Right lobe of liver (tissue), 6 donors: ENCODE results near the gene OSBPL9. TPM values are rescaled to one million over a fixed set of nuclear protein-coding genes. Genes with fewer than 3 reads are reported as not detected.

Experiments used
- ATAC-seq, 4 donors: fragments of 200-7000 bp; cut with Tn5 transposase; one replicate each; pipeline ENCODE4 v1.9.1; 2020; ENCODE audit warnings: mild to moderate bottlenecking in 4 of 4, moderate library complexity in 4 of 4
- DNase-seq, 3 donors: peaks; one replicate each; pipeline ENCODE4 v3.0.0-alpha.2; 2020
- H3K27ac ChIP-seq, 3 donors: fragments of 200-600 bp; one replicate each; pipeline ENCODE4 v1.8.0; 2022
- H3K27me3 ChIP-seq, 2 donors: fragments of 200-600 bp; one replicate each; pipeline ENCODE4 v1.8.0; 2022
- H3K36me3 ChIP-seq, 4 donors: fragments of 200-600 bp; sonication (generic) in 1 of 4; one replicate each; pipeline versions ENCODE4 v1.5.1 to v1.8.0; 2017 to 2022; ENCODE audit warnings: control low read depth in 1 of 4
- H3K4me1 ChIP-seq, 4 donors: fragments of 200-600 bp; sonication (generic) in 1 of 4; one replicate each; pipeline versions ENCODE4 v1.5.1 to v1.8.0; 2017 to 2022; ENCODE audit warnings: control low read depth in 1 of 4
- H3K4me3 ChIP-seq, 3 donors: fragments of 200-600 bp; one replicate each; pipeline ENCODE4 v1.8.0; 2022
- H3K9me3 ChIP-seq, 4 donors: fragments of 200-600 bp; sonication (generic) in 1 of 4; one replicate each; pipeline versions ENCODE4 v1.5.1 to v1.8.0; 2017 to 2022; ENCODE audit warnings: control low read depth in 1 of 4
- CTCF ChIP-seq, 4 donors: fragments of 200-600 bp in 3 of 4; fragments of 450-650 bp in 1 of 4; IDR thresholded peaks; one replicate each; pipeline versions ENCODE4 v1.5.1 to v1.8.0; 2016 to 2022; ENCODE audit warnings: antibody characterized with exemption in 4 of 4, mild to moderate bottlenecking in 2 of 4
- POLR2A ChIP-seq: fragments of 450-650 bp; IDR thresholded peaks from one replicate; pipeline ENCODE4 v1.6.1; 2017; ENCODE audit warnings: antibody characterized with exemption, mild to moderate bottlenecking
- WGBS: methylation state at CpG from one replicate; pipeline ENCODE4 v1.1.6; 2018; ENCODE audit warnings: low coverage, low lambda C conversion rate; ENCODE audit not compliant: insufficient coverage; ENCODE audit errors: missing lambda C conversion rate; 5-methylcytosine and 5-hydroxymethylcytosine counted together
- intact Hi-C, 2 donors: fragments of 100-400 bp; cut with DNase I; formaldehyde crosslinking; loops; one replicate each; pipeline versions ENCODE4 v1.11.2 to v1.14.1; 2022
- total RNA-seq, 6 experiments: library from RNA; depleted of rRNA in 2 of 6; stranded (reverse); fragments of >200 nt in 2 of 6; fragmentation: NEBNext Ultra II Directional in 3 of 6; extraction: Animal tissue kit (Norgen Biotek cat#: 25700) in 3 of 6; gene quantifications; one replicate each; pipeline versions ENCODE4 v1.1.0 to v1.2.4, GENCODE V29; 2016 to 2023
- donor health status: DM: no; HTN: yes; CAD: no.
- donor health status: DM: no; HTN: no; CAD: no.
- donor health status: DM: no; HTN: no; CAD: no.
- donor health status: DM: no; HTN: yes; CAD: no.
- donor health status: DM: no; HTN: yes; CAD: no.

OSBPL9 gene
- total RNA-seq, 6 experiments from 2014 or later, result 51.7 to 90.5 (median 71.7) TPM

- Histone ChIP-seq H3K27me3 (no peaks in the 10 kb centered on the region), H3K36me3 (peaks cover 4 to 82% (median 53%) of the 10 kb centered on the region in 4 donors), H3K4me1 (no peaks in the 10 kb centered on the region), H3K9me3 (no peaks in the 10 kb centered on the region), H3K27ac (no peak overlapping the region), H3K4me3 (no peak overlapping the region)
- intact Hi-C loops, result no loop called here
- 72% methylated on average over 4 of the region's 4 CpGs for WGBS
- DNase-seq (no peak), ATAC-seq (peak in 1 of 4 donors; percentile 19)
- TF ChIP-seq POLR2A (no peak), CTCF (IDR thresholded peaks at IDR 0.05) (no peak)
Measured at GRCh38 chr1:51784997-51785421, 168.1 kb downstream of the OSBPL9 start.

GRCh38 chr1:51788938-51789337 lies 172.0 kb downstream of the OSBPL9 start:
- 64% methylated on average over 2 of the region's 2 CpGs for WGBS
- intact Hi-C loops, result no loop called here

GRCh38 chr1:51789342-51789741 lies 172.4 kb downstream of the OSBPL9 start:
- ATAC-seq, result no peak
- WGBS, result 86% methylated on average over 1 of the region's 1 CpG
- Histone ChIP-seq H3K27me3 (no peaks in the 10 kb centered on the region), H3K9me3 (no peaks in the 10 kb centered on the region), H3K27ac (no peak overlapping the region), H3K4me3 (no peak overlapping the region), H3K4me1 (peaks cover 0 to 17% (median 5%) of the 10 kb centered on the region in 4 donors), H3K36me3 (peaks cover 8 to 88% (median 50%) of the 10 kb centered on the region in 4 donors)
- TF ChIP-seq POLR2A (no peak), CTCF (IDR thresholded peaks at IDR 0.05) (no peak)
- DNase-seq, result no peak
- intact Hi-C loops, result no loop called here

More at GRCh38 chr1:51788938-51789337, 172.0 kb downstream of the OSBPL9 start:
- H3K36me3 ChIP-seq, result peaks cover 8 to 92% (median 54%) of the 10 kb centered on the region in 4 donors
- H3K9me3 ChIP-seq, result no peaks in the 10 kb centered on the region
- H3K27ac ChIP-seq, result no peak overlapping the region
- DNase-seq, result no peak
- ATAC-seq, result no peak
- H3K4me3 ChIP-seq, result no peak overlapping the region
- TF ChIP-seq POLR2A, result no peak
- TF ChIP-seq CTCF (IDR thresholded peaks at IDR 0.05), result no peak
- peaks cover 0 to 13% (median 3%) of the 10 kb centered on the region in 4 donors for H3K4me1 ChIP-seq
- no peaks in the 10 kb centered on the region for H3K27me3 ChIP-seq

- 100% methylated on average over 3 of the region's 6 CpGs for WGBS
- Histone ChIP-seq H3K27me3 (no peaks in the 10 kb centered on the region), H3K27ac (no peak overlapping the region), H3K36me3 (peaks cover 8 to 77% (median 45%) of the 10 kb centered on the region in 4 donors), H3K9me3 (no peaks in the 10 kb centered on the region), H3K4me1 (peaks cover 0 to 25% (median 8%) of the 10 kb centered on the region in 4 donors), H3K4me3 (no peak overlapping the region)
- intact Hi-C loops, result no loop called here
- TF ChIP-seq CTCF (IDR thresholded peaks at IDR 0.05) (no peak), POLR2A (no peak)
- ATAC-seq (no peak), DNase-seq (no peak)
Measured at GRCh38 chr1:51790385-51790784, 173.5 kb downstream of the OSBPL9 start.
